Liver (tissue), 9 donors: ENCODE data around the gene NEK8. TPM values are rescaled to one million over a fixed set of nuclear protein-coding genes. Genes with fewer than 3 reads are reported as not detected.

Experiments used
- DNase-seq: peaks from one replicate; pipeline ENCODE4 v3.0.0-alpha.2; 2017; ENCODE audit warnings: low spot score
- H3K27ac ChIP-seq, 2 donors: one replicate each; pipeline ENCODE4 v1.7.0; 2013; ENCODE audit warnings: inconsistent platforms in 2 of 2, low read length in 2 of 2, control low read depth in 1 of 2, low read depth in 1 of 2, mild to moderate bottlenecking in 1 of 2
- H3K27me3 ChIP-seq, 4 donors: one replicate each; pipeline versions ENCODE4 v1.6.1 to v1.7.0; 2013; ENCODE audit warnings: low read length in 3 of 4, inconsistent platforms in 1 of 4, mild to moderate bottlenecking in 1 of 4, moderate library complexity in 1 of 4; ENCODE audit not compliant: control insufficient read depth in 4 of 4, insufficient read depth in 4 of 4
- H3K36me3 ChIP-seq, 4 donors: one replicate each; pipeline versions ENCODE4 v1.6.1 to v1.7.0; 2013; ENCODE audit warnings: low read length in 3 of 4, mild to moderate bottlenecking in 3 of 4, low read depth in 1 of 4, moderate library complexity in 1 of 4; ENCODE audit not compliant: control insufficient read depth in 4 of 4, insufficient read depth in 3 of 4
- H3K4me1 ChIP-seq, 4 donors: one replicate each; pipeline versions ENCODE4 v1.6.1 to v1.7.0; 2013; ENCODE audit warnings: low read length in 3 of 4, mild to moderate bottlenecking in 3 of 4, moderate library complexity in 1 of 4; ENCODE audit not compliant: control insufficient read depth in 4 of 4, insufficient read depth in 4 of 4
- H3K4me3 ChIP-seq, 3 donors: one replicate each; pipeline versions ENCODE4 v1.6.1 to v1.7.0; 2013; ENCODE audit warnings: low read length in 3 of 3, control low read depth in 1 of 3, low read depth in 1 of 3, mild to moderate bottlenecking in 1 of 3
- H3K9ac ChIP-seq, 2 donors: one replicate each; pipeline ENCODE4 v1.7.0; 2013; ENCODE audit warnings: low read length in 2 of 2, mild to moderate bottlenecking in 2 of 2, moderate library complexity in 2 of 2, control low read depth in 1 of 2, low read depth in 1 of 2
- H3K9me3 ChIP-seq, 4 donors: one replicate each; pipeline versions ENCODE4 v1.6.1 to v1.7.0; 2013; ENCODE audit warnings: low read length in 3 of 4; ENCODE audit not compliant: control insufficient read depth in 4 of 4
- CTCF ChIP-seq: fragments of 150-350 bp; IDR thresholded peaks from 2 replicates; pipeline ENCODE4 v1.5.1; 2017; ENCODE audit warnings: improper control_type of control experiment, low read depth, low read length; ENCODE audit not compliant: missing input control
- FOXA1 ChIP-seq: IDR thresholded peaks from 2 replicates; pipeline ENCODE4 v1.6.1; 2016; ENCODE audit warnings: antibody characterized with exemption
- FOXA2 ChIP-seq: IDR thresholded peaks from 2 replicates; pipeline ENCODE4 v1.6.1; 2016; ENCODE audit warnings: antibody characterized with exemption
- GABPA ChIP-seq, 2 donors: IDR thresholded peaks in 1 of 2; conservative IDR thresholded peaks in 1 of 2; 2 replicates each; pipeline ENCODE4 v1.6.1; 2016; ENCODE audit warnings: antibody characterized with exemption in 2 of 2, mild to moderate bottlenecking in 1 of 2, moderate library complexity in 1 of 2
- JUND ChIP-seq, 2 donors: IDR thresholded peaks; 2 replicates each; pipeline ENCODE4 v1.6.1; 2016; ENCODE audit warnings: antibody characterized with exemption in 2 of 2
- RAD21 ChIP-seq, 2 donors: IDR thresholded peaks; 2 replicates each; pipeline ENCODE4 v1.6.1; 2016; ENCODE audit warnings: antibody characterized with exemption in 2 of 2, mild to moderate bottlenecking in 2 of 2
- SP1 ChIP-seq: IDR thresholded peaks from 2 replicates; pipeline ENCODE4 v1.6.1; 2018; ENCODE audit warnings: antibody characterized with exemption, mild to moderate bottlenecking
- TAF1 ChIP-seq: conservative IDR thresholded peaks from 2 replicates; pipeline ENCODE4 v1.6.1; 2016; ENCODE audit warnings: antibody characterized with exemption, mild to moderate bottlenecking
- YY1 ChIP-seq: IDR thresholded peaks from 2 replicates; pipeline ENCODE4 v1.6.1; 2016; ENCODE audit warnings: antibody characterized with exemption, mild to moderate bottlenecking
- WGBS: extraction: QIAGEN DNeasy Blood & Tissue Kit; methylation state at CpG from one replicate; pipeline ENCODE4 v1.1.7; 2013; 5-methylcytosine and 5-hydroxymethylcytosine counted together
- polyA plus RNA-seq, 2 donors: library from polyadenylated mRNA; stranded (reverse) in 1 of 2; unstranded in 1 of 2; fragments of 200-250 nt in 1 of 2; fragments of >200 nt in 1 of 2; fragmentation: Nextera tagmentation in 1 of 2; extraction: Ambion mirVana in 1 of 2; gene quantifications; one replicate each; pipeline versions ENCODE4 v1.2.1 to v1.2.3, GENCODE V29; 2013 to 2015
- total RNA-seq, 2 donors: library from RNA; depleted of rRNA; stranded (reverse); fragments of >200 nt; gene quantifications; one replicate each; pipeline ENCODE4 v1.2.3, GENCODE V29; 2014
- TF ChIP-seq, protein P1 (sequence below): IDR thresholded peaks from 2 replicates; pipeline ENCODE4 v1.6.1; 2016; ENCODE audit warnings: antibody characterized with exemption
- TF ChIP-seq, protein P2 (sequence below): IDR thresholded peaks from 2 replicates; pipeline ENCODE4 v1.6.1; 2016; ENCODE audit warnings: antibody characterized with exemption
- donor health status: healthy.
- donor health status: healthy.
- donor health status: healthy.
- donor health status: healthy.
- donor health status: healthy.

NEK8 gene
- total and polyA plus RNA-seq, 4 donors: 1.7 to 7.8 (median 4.5) TPM

- TF ChIP-seq, protein P1, sequence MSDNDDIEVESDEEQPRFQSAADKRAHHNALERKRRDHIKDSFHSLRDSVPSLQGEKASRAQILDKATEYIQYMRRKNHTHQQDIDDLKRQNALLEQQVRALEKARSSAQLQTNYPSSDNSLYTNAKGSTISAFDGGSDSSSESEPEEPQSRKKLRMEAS: no peak
Observed at GRCh38 chr17:28737770-28738679, 9.4 kb downstream of the NEK8 start (continued).

DNA sequence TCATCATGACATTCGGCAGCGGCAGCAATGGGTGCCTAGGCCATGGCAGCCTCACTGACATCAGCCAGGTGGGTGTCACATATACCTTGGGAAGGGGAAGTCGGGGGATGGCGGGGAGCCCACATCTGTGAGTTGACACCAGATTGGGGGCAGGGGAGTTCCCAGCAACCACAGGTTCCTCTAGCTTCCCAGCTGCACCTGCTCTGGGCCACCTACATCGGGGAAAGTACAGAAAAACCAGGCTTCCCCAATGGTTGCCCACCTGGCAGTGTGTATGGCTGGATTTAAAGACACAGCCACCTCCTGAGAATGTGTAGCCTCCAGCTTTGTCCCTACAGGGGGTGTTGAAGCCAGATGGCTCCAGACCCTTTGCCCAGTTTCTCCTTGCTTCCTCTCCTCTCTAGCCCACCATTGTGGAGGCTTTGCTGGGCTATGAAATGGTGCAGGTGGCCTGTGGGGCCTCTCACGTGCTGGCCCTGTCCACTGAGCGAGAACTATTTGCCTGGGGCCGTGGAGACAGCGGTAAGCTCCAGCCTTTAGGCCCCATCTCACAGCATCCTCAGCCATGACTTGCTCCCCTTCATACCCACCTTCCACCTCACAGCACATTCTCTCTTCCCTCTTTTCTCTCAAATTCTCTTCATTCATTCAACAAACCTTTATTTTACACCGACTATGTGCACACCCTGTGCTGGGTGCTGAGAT is 10.2 kb downstream of the NEK8 start:
- Histone ChIP-seq H3K27me3 (no peaks in the 10 kb centered on the region), H3K9me3 (no peaks in the 10 kb centered on the region), H3K9ac (no peak overlapping the region), H3K4me3 (no peak overlapping the region), H3K4me1 (peaks cover 4 to 9% (median 7%) of the 10 kb centered on the region in 4 donors), H3K27ac (no peak overlapping the region), H3K36me3 (no peaks in the 10 kb centered on the region)
- TF ChIP-seq, protein P2, sequence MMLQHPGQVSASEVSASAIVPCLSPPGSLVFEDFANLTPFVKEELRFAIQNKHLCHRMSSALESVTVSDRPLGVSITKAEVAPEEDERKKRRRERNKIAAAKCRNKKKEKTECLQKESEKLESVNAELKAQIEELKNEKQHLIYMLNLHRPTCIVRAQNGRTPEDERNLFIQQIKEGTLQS: no peak
- TF ChIP-seq GABPA (IDR thresholded peaks at IDR 0.05 in 1 of 2, conservative IDR thresholded peaks at IDR 0.05 in 1 of 2) (no peak), SP1 (no peak), JUND (IDR thresholded peaks at IDR 0.05) (no peak), FOXA2 (no peak), TAF1 (no peak), RAD21 (IDR thresholded peaks at IDR 0.05) (no peak), CTCF (no peak), YY1 (no peak)
- no peak for DNase-seq
- WGBS: 91% methylated on average over 10 of the region's 10 CpGs

- H3K9ac ChIP-seq: no peak overlapping the region
- TF ChIP-seq FOXA1: no peak
- TF ChIP-seq, protein P2: no peak
- H3K27ac ChIP-seq: no peak overlapping the region
- no peaks in the 10 kb centered on the region for H3K9me3 ChIP-seq
- H3K27me3 ChIP-seq: no peaks in the 10 kb centered on the region
- H3K4me1 ChIP-seq: peaks cover 4 to 13% (median 9%) of the 10 kb centered on the region in 4 donors
- no peak for DNase-seq
- H3K36me3 ChIP-seq: no peaks in the 10 kb centered on the region
- H3K4me3 ChIP-seq: no peak overlapping the region
- 91% methylated on average over 10 of the region's 10 CpGs for WGBS
Observed at GRCh38 chr17:28740406-28741357, 12.1 kb downstream of the NEK8 start.
